ENCODE measurements around the gene GDF10. TPM values are rescaled to one million over a fixed set of nuclear protein-coding genes. Genes with fewer than 3 reads are reported as not detected.

Gene GDF10
- total RNA-seq, 1 donor: not detected

DNA sequence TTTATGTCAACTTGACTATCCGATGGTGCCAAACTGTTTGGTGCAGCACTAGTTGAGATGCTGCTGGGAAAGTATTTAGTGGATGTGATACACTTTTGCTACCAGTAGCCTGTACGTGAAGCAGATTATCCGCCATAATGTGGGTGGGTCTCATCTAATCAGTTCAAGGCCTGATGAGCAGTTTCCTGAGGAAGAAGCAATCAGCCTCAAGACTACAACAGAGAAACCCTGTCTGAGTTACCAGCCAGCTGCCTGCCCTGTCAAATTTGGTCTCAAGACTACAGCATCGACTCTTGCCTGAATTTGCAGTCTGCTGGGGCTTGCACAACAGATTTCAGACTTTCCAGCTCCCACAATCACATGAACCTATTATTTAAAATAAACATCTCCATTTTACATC lies 37.3 kb downstream of the GDF10 start:
- H3K9me3 ChIP-seq (ENCODE audit: low read depth, low read length): no peaks in the 10 kb centered on the region
- no peak overlapping the region for H3K4me3 ChIP-seq (ENCODE audit: low read length)
- no peaks in the 10 kb centered on the region for H3K27me3 ChIP-seq (ENCODE audit: insufficient read depth, low read length)
- H3K4me1 ChIP-seq (ENCODE audit: insufficient read depth, low read length): no peaks in the 10 kb centered on the region

- Histone ChIP-seq H3K9me3 (ENCODE audit: low read depth, low read length) (no peaks in the 10 kb centered on the region), H3K27me3 (ENCODE audit: insufficient read depth, low read length) (no peaks in the 10 kb centered on the region), H3K4me3 (ENCODE audit: low read length) (no peak overlapping the region), H3K4me1 (ENCODE audit: insufficient read depth, low read length) (no peaks in the 10 kb centered on the region)
Observed at GRCh38 chr10:47339186-47339735, 39.3 kb downstream of the GDF10 start.

DNA sequence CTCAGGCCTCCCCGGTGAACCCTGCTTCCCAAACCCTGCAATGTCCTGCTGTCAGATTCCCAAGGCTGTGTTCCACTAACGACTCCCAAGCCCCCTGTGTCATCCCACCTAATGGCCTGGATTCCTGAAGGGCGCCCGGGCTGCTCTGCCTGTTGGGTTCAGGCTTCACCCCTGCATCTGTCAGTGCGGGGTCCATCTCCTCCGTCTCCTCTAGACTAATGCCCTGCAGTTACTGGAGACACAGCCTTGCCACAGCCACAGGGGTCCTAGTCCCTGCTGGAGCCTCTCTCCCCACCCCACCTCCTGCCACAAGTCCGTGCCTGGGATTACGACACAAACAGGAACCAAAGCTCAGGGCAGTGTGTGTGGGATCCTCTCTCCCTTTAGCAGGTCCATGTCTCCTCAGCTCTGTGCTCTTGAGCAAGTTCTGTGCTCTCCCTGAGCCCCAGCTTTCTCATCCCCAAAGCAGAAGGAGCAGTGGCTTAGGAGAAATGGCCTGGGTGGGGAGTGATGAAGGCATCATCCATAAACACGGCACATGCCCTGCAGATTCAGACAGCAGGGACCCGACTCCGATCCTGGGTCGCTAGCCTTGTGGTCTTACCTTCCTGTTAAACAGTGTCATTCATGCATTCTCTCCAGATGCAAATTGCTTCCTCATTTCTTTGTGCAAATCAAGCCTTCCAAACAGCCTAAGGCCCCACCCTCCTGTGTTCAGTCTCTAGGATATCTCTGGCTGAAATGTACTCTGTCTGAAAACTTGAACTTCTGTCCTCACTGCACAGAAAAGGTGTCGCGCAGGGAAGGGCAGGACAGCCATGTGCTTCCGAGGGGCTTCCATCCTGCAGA lies 40.0 kb downstream of the GDF10 start:
- Histone ChIP-seq H3K27me3 (ENCODE audit: insufficient read depth, low read length) (no peaks in the 10 kb centered on the region), H3K4me3 (ENCODE audit: low read length) (no peak overlapping the region), H3K9me3 (ENCODE audit: low read depth, low read length) (no peaks in the 10 kb centered on the region), H3K4me1 (ENCODE audit: insufficient read depth, low read length) (no peaks in the 10 kb centered on the region)

DNA sequence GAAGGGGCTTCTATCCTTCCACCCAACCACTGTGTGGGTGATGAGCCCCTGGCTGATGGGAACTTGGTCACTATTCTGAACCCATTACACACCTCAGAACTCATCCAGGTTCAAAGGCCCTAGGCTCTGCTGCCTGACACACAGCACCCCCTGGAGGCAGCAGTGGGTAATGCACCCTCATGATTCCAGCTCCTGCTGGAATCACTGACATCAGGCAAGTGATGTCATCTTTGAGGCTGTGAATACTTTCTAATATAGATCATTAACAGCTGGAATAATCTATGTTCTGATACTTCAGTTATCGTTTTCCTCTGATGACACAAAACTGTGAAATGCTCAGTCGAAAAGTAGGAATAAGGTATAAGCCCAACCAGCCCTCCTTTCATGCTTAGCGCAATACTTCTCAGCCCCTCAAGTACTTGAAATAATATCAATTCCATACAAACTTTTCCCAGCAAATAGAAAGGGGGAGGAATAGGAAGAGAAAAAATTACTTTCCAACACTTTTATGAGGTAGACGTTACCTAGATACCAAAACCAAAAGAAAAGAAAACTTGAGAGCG lies 40.7 kb downstream of the GDF10 start:
- Histone ChIP-seq H3K9me3 (ENCODE audit: low read depth, low read length) (no peaks in the 10 kb centered on the region), H3K4me3 (ENCODE audit: low read length) (no peak overlapping the region)

DNA sequence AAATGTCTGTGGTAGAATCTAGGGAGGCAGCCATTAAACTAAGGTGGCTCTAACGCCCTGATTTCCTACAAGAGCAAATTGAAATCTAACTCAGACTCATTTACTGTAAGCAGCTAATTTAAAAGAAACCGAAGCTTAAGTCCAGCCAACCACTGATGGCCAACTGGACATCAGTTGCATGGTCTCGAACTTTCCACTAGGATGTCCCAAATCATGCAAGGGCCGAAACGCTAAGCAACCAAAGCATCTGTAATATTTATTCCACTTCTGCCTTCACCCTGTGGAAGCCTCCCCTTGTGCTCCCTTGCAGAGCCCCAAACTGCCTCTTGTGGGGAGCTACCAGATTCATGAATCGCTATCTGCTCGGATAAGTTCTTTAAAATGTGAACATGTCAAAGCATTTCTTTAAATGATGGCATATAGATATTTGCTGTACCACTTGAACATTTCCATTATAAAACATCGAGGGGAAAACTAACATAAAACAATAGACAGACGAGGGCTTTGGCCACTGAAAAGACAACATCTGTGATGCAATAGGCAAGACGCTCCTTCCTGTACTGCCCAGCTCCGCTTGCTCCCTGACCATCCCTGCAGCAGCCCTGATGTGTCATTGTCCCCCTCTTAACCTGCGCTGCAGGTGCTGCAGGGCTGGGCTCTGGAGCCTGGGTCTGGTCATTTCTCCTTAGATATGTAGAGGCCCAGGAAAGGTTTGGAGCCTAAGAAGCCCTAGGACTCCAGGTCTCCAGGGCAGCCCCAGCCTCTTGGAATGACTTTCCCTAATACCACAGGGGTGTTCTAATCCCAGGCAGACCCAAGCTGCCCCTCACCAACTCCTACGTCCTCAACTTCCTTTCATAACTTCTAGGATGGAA lies 45.2 kb downstream of the GDF10 start:
- Histone ChIP-seq H3K9me3 (ENCODE audit: low read depth, low read length) (no peaks in the 10 kb centered on the region), H3K4me1 (ENCODE audit: insufficient read depth, low read length) (no peaks in the 10 kb centered on the region), H3K4me3 (ENCODE audit: low read length) (no peak overlapping the region), H3K27me3 (ENCODE audit: insufficient read depth, low read length) (no peaks in the 10 kb centered on the region)

More for the DNA sequence above, 40.7 kb downstream of the GDF10 start:
- H3K27me3 ChIP-seq (ENCODE audit: insufficient read depth, low read length): no peaks in the 10 kb centered on the region
- H3K4me1 ChIP-seq (ENCODE audit: insufficient read depth, low read length): no peaks in the 10 kb centered on the region

DNA sequence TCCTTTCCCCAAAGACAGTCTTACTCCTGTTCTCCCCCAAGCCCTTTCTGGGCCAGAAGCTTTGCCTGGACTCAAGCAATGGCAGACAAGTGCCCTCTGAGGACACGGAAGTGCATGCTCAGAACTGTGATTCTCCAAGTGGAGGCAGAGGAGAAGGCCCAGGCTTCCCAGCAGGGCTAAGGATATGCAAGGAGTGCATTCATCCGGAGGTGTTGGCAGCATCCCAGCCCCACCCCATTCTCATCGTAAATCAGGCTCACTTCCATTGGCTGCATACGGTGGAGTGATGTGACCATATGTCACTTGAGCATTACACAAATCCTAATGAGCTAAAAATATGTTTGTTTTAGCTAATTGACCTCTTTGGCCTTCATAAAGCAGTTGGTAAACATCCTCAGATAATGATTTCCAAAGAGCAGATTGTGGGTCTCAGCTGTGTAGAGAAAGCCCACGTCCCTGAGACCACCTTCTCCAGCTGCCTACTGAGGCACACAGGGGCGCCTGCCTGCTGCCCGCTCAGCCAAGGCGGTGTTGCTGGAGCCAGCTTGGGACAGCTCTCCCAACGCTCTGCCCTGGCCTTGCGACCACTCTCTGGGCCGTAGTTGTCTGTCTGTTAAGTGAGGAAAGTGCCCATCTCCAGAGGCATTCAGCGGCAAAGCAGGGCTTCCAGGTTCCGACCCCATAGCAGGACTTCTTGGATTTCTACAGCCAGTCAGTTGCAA lies 46.7 kb downstream of the GDF10 start:
- Histone ChIP-seq H3K27me3 (ENCODE audit: insufficient read depth, low read length) (no peaks in the 10 kb centered on the region), H3K4me3 (ENCODE audit: low read length) (no peak overlapping the region), H3K4me1 (ENCODE audit: insufficient read depth, low read length) (no peaks in the 10 kb centered on the region), H3K9me3 (ENCODE audit: low read depth, low read length) (no peaks in the 10 kb centered on the region)

- Histone ChIP-seq H3K9me3 (ENCODE audit: low read depth, low read length) (no peaks in the 10 kb centered on the region), H3K27me3 (ENCODE audit: insufficient read depth, low read length) (no peaks in the 10 kb centered on the region), H3K4me1 (ENCODE audit: insufficient read depth, low read length) (no peaks in the 10 kb centered on the region), H3K4me3 (ENCODE audit: low read length) (no peak overlapping the region)
Observed at GRCh38 chr10:47347303-47347675, 47.3 kb downstream of the GDF10 start.

DNA sequence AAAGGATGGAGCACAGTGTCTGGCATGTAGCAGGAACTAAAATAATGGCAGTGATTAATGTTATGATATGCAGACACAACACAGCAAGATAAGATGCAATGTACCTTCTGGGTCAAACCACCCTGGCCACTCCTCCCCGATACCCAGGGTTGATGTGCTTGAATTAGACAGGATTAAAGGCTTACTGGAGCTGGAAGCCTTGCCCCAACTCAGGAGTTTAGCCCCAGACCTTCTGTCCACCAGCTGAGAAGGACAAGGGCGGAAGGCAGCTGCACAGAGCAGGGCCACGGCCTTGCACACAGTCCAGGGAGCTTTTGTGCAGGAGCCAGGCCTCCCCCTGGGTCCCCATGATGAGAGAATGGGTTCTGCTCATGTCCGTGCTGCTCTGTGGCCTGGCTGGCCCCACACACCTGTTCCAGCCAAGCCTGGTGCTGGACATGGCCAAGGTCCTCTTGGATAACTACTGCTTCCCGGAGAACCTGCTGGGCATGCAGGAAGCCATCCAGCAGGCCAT lies 48.2 kb downstream of the GDF10 start, which contains the start of gene RBP3:
Gene RBP3 (plus strand): TSS at position 226 of the 514 bp plus-strand sequence. CDS start 122 bp downstream, at position 348.
- Histone ChIP-seq H3K4me3 (ENCODE audit: low read length) (no peak within 1 kb of the TSS), H3K27me3 (ENCODE audit: insufficient read depth, low read length) (no peaks in the 10 kb centered on the region), H3K4me1 (ENCODE audit: insufficient read depth, low read length) (no peaks in the 10 kb centered on the region), H3K9me3 (ENCODE audit: low read depth, low read length) (no peaks in the 10 kb centered on the region)

GRCh38 chr10:47348661-47349470 lies 48.9 kb downstream of the GDF10 start:
- Histone ChIP-seq H3K4me1 (ENCODE audit: insufficient read depth, low read length) (no peaks in the 10 kb centered on the region), H3K27me3 (ENCODE audit: insufficient read depth, low read length) (no peaks in the 10 kb centered on the region)

GRCh38 chr10:47349516-47349915 lies 49.5 kb downstream of the GDF10 start:
- H3K4me3 ChIP-seq (ENCODE audit: low read length): no peak overlapping the region
- no peaks in the 10 kb centered on the region for H3K4me1 ChIP-seq (ENCODE audit: insufficient read depth, low read length)
- no peaks in the 10 kb centered on the region for H3K9me3 ChIP-seq (ENCODE audit: low read depth, low read length)
- H3K27me3 ChIP-seq (ENCODE audit: insufficient read depth, low read length): no peaks in the 10 kb centered on the region

More at GRCh38 chr10:47348661-47349470, 48.9 kb downstream of the GDF10 start:
- Histone ChIP-seq H3K4me3 (ENCODE audit: low read length) (no peak overlapping the region), H3K9me3 (ENCODE audit: low read depth, low read length) (no peaks in the 10 kb centered on the region)

DNA sequence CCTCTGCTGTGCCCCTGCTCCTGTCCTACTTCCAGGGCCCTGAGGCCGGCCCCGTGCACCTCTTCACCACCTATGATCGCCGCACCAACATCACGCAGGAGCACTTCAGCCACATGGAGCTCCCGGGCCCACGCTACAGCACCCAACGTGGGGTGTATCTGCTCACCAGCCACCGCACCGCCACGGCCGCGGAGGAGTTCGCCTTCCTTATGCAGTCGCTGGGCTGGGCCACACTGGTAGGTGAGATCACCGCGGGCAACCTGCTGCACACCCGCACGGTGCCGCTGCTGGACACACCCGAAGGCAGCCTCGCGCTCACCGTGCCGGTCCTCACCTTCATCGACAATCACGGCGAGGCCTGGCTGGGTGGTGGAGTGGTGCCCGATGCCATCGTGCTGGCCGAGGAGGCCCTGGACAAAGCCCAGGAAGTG lies 50.0 kb downstream of the GDF10 start:
- no peaks in the 10 kb centered on the region for H3K4me1 ChIP-seq (ENCODE audit: insufficient read depth, low read length)
- H3K27me3 ChIP-seq (ENCODE audit: insufficient read depth, low read length): no peaks in the 10 kb centered on the region
- no peaks in the 10 kb centered on the region for H3K9me3 ChIP-seq (ENCODE audit: low read depth, low read length)
- H3K4me3 ChIP-seq (ENCODE audit: low read length): no peak overlapping the region

DNA sequence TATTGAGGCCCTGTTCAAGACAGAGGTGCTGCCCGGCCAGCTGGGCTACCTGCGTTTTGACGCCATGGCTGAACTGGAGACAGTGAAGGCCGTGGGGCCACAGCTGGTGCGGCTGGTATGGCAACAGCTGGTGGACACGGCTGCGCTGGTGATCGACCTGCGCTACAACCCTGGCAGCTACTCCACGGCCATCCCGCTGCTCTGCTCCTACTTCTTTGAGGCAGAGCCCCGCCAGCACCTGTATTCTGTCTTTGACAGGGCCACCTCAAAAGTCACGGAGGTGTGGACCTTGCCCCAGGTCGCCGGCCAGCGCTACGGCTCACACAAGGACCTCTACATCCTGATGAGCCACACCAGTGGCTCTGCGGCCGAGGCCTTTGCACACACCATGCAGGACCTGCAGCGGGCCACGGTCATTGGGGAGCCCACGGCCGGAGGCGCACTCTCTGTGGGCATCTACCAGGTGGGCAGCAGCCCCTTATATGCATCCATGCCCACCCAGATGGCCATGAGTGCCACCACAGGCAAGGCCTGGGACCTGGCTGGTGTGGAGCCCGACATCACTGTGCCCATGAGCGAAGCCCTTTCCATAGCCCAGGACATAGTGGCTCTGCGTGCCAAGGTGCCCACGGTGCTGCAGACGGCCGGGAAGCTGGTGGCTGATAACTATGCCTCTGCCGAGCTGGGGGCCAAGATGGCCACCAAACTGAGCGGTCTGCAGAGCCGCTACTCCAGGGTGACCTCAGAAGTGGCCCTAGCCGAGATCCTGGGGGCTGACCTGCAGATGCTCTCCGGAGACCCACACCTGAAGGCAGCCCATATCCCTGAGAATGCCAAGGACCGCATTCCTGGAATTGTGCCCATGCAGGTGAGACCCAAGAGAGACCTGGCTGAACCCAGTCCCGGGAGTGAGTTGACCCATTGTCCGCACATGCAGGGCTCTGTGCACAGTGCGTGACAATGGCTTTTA lies 51.0 kb downstream of the GDF10 start:
- Histone ChIP-seq H3K4me3 (ENCODE audit: low read length) (no peak overlapping the region), H3K9me3 (ENCODE audit: low read depth, low read length) (no peaks in the 10 kb centered on the region), H3K27me3 (ENCODE audit: insufficient read depth, low read length) (no peaks in the 10 kb centered on the region), H3K4me1 (ENCODE audit: insufficient read depth, low read length) (no peaks in the 10 kb centered on the region)

Data from mononuclear cell (primary cell).